ENCODE results near the gene SLC16A6.

DNA sequence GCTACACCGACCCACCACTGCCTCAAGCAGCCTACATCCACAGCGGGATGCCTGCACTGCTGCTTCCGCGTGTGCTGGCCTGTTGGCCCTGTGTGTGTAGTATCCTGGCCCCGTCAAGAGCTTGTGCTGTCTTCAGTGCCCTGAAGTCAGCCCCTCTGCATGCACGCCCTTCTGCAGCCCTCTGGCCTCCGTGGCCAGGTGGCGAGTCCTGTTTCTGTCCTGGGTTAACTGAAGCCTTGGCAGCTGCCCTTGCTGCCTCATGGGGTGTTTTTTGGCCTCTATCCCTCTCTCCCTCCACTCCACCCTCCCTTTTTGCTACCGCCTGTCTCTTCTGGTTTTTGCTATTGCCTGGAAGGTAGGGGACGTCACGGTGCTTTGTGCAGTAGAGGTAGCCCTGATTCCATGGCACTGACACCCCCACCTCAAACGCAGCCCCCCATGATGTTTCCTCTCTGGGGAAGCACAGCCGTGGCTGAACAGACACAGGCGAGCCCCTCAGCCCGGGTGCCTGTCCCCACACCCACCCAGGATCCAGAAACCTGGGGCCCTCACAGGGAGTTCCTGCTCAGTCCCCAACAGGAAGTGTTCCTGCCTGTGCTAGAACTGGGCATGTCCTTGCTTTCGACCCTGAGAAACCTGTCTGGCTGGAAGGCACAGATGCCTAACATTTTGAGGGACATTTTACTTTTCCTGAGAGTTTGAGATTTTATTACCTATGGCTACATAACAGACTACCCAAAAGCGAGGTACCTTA lies 61.9 kb downstream of the SLC16A6 start:
- no peak for TF ChIP-seq FOSL2 (IDR thresholded peaks at IDR 0.05; ENCODE audit: borderline replicate concordance, low read depth)
- TF ChIP-seq RAD21 (IDR thresholded peaks at IDR 0.05; ENCODE audit: low read length), result no peak
- TF ChIP-seq, protein P1, sequence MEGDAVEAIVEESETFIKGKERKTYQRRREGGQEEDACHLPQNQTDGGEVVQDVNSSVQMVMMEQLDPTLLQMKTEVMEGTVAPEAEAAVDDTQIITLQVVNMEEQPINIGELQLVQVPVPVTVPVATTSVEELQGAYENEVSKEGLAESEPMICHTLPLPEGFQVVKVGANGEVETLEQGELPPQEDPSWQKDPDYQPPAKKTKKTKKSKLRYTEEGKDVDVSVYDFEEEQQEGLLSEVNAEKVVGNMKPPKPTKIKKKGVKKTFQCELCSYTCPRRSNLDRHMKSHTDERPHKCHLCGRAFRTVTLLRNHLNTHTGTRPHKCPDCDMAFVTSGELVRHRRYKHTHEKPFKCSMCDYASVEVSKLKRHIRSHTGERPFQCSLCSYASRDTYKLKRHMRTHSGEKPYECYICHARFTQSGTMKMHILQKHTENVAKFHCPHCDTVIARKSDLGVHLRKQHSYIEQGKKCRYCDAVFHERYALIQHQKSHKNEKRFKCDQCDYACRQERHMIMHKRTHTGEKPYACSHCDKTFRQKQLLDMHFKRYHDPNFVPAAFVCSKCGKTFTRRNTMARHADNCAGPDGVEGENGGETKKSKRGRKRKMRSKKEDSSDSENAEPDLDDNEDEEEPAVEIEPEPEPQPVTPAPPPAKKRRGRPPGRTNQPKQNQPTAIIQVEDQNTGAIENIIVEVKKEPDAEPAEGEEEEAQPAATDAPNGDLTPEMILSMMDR (IDR thresholded peaks at IDR 0.05), result no peak
- no peak for TF ChIP-seq EZH2phosphoT487 (IDR thresholded peaks at IDR 0.05; ENCODE audit: borderline replicate concordance, low read depth)
- no peak for TF ChIP-seq MXI1 (IDR thresholded peaks at IDR 0.05; ENCODE audit: low read depth, low read length)
- TF ChIP-seq, protein P2, sequence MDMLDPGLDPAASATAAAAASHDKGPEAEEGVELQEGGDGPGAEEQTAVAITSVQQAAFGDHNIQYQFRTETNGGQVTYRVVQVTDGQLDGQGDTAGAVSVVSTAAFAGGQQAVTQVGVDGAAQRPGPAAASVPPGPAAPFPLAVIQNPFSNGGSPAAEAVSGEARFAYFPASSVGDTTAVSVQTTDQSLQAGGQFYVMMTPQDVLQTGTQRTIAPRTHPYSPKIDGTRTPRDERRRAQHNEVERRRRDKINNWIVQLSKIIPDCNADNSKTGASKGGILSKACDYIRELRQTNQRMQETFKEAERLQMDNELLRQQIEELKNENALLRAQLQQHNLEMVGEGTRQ (IDR thresholded peaks at IDR 0.05; ENCODE audit: borderline replicate concordance, low read depth, low read length), result no peak
- no peak for TF ChIP-seq EP300 (IDR thresholded peaks at IDR 0.05; ENCODE audit: borderline replicate concordance in 1 of 2, low read depth in 1 of 2, low read length in 1 of 2)
- no peak for TF ChIP-seq FOXM1 (IDR thresholded peaks at IDR 0.05; ENCODE audit: low read depth)
- TF ChIP-seq ELF1 (IDR thresholded peaks at IDR 0.05), result no peak
- TF ChIP-seq POLR2AphosphoS5 (IDR thresholded peaks at IDR 0.05; ENCODE audit: low read depth, low read length), result no peak
- TF ChIP-seq RFX5 (IDR thresholded peaks at IDR 0.05; ENCODE audit: low read length), result no peak
- TF ChIP-seq SMC3 (IDR thresholded peaks at IDR 0.05; ENCODE audit: low read depth, low read length), result no peak
- no peak for TF ChIP-seq CHD2 (IDR thresholded peaks at IDR 0.05; ENCODE audit: low read length, partially characterized antibody)
